Neuronal stem cell (in vitro differentiated cells): ENCODE data around the gene ANGEL1.

ENCODE experiments used
- DNase-seq: peaks from one replicate; pipeline ENCODE4 v3.0.0-alpha.2; 2013; ENCODE audit warnings: low spot score
- H2AFZ ChIP-seq: one replicate; pipeline ENCODE4 v1.6.1; 2013; ENCODE audit warnings: mild to moderate bottlenecking, low read length, inconsistent platforms
- H2AK5ac ChIP-seq: 2 replicates; pipeline ENCODE4 v1.6.1; 2013; ENCODE audit warnings: low read depth, mild to moderate bottlenecking, inconsistent platforms, low read length, moderate library complexity, mixed read lengths
- H2BK120ac ChIP-seq: 2 replicates; pipeline ENCODE4 v1.6.1; 2013; ENCODE audit warnings: low read depth, mild to moderate bottlenecking, inconsistent platforms, low read length, moderate library complexity, mixed read lengths
- H2BK12ac ChIP-seq: one replicate; pipeline ENCODE4 v1.6.1; 2013; ENCODE audit warnings: low read length, inconsistent platforms
- H2BK15ac ChIP-seq: 2 replicates; pipeline ENCODE4 v1.6.1; 2013; ENCODE audit warnings: mild to moderate bottlenecking, low read length, inconsistent platforms, mixed read lengths
- H2BK5ac ChIP-seq: one replicate; pipeline ENCODE4 v1.6.1; 2013; ENCODE audit warnings: inconsistent platforms, mild to moderate bottlenecking, low read length, moderate library complexity
- H3K14ac ChIP-seq: one replicate; pipeline ENCODE4 v1.6.1; 2013; ENCODE audit warnings: low read length, inconsistent platforms
- H3K18ac ChIP-seq: 2 replicates; pipeline ENCODE4 v1.6.1; 2013; ENCODE audit warnings: low read length, inconsistent platforms
- H3K23ac ChIP-seq: 2 replicates; pipeline ENCODE4 v1.6.1; 2013; ENCODE audit warnings: low read depth, mild to moderate bottlenecking, mixed read lengths, low read length, inconsistent platforms; ENCODE audit not compliant: poor library complexity
- H3K27ac ChIP-seq: replicated peaks from 3 replicates; pipeline ENCODE4 v1.5.1; 2013; ENCODE audit warnings: low read length, inconsistent platforms
- H3K27me3 ChIP-seq, 3 experiments: 2 replicates each; pipeline ENCODE4 v1.6.1; 2013; ENCODE audit warnings: low read length in 3 of 3, mild to moderate bottlenecking in 2 of 3, inconsistent platforms in 1 of 3, low read depth in 1 of 3, mixed read lengths in 1 of 3, moderate library complexity in 1 of 3; ENCODE audit not compliant: control insufficient read depth in 3 of 3, insufficient read depth in 3 of 3
- H3K36me3 ChIP-seq, 2 donors: replicated peaks in 1 of 2; 2 replicates each; pipeline ENCODE4 v1.6.1; 2013; ENCODE audit warnings: low read length in 2 of 2; ENCODE audit not compliant: control insufficient read depth in 2 of 2, insufficient read depth in 2 of 2
- H3K4ac ChIP-seq: 2 replicates; pipeline ENCODE4 v1.6.1; 2013; ENCODE audit warnings: inconsistent platforms, mild to moderate bottlenecking, low read length, moderate library complexity
- H3K4me1 ChIP-seq, 2 donors: 1 replicate in 1 of 2; 2 replicates in 1 of 2; pipeline ENCODE4 v1.6.1; 2013; ENCODE audit warnings: low read length in 2 of 2, low read depth in 1 of 2; ENCODE audit not compliant: control insufficient read depth in 2 of 2, insufficient read depth in 1 of 2
- H3K4me2 ChIP-seq: one replicate; pipeline ENCODE4 v1.6.1; 2013; ENCODE audit warnings: mild to moderate bottlenecking, low read length, inconsistent platforms; ENCODE audit not compliant: insufficient read depth, poor library complexity, severe bottlenecking
- H3K4me3 ChIP-seq, 2 donors: 2 replicates each; pipeline ENCODE4 v1.5.1; 2013; ENCODE audit warnings: low read length in 2 of 2, mild to moderate bottlenecking in 2 of 2, inconsistent platforms in 1 of 2, moderate library complexity in 1 of 2
- H3K79me1 ChIP-seq: one replicate; pipeline ENCODE4 v1.6.1; 2013; ENCODE audit warnings: low read depth, mild to moderate bottlenecking, inconsistent platforms, low read length, moderate library complexity
- H3K9ac ChIP-seq: one replicate; pipeline ENCODE4 v1.6.1; 2013; ENCODE audit warnings: mild to moderate bottlenecking, low read depth, low read length, inconsistent platforms; ENCODE audit not compliant: poor library complexity
- H3K9me3 ChIP-seq, 2 donors: replicated peaks in 1 of 2; 2 replicates each; pipeline versions ENCODE3 to v1.6.1; 2013; ENCODE audit warnings: low read length in 2 of 2, mild to moderate bottlenecking in 2 of 2, inconsistent platforms in 1 of 2, low read depth in 1 of 2, mixed read lengths in 1 of 2, moderate library complexity in 1 of 2; ENCODE audit not compliant: control insufficient read depth in 2 of 2, insufficient read depth in 1 of 2
- H4K8ac ChIP-seq: one replicate; pipeline ENCODE4 v1.6.1; 2013; ENCODE audit warnings: low read depth, mild to moderate bottlenecking, inconsistent platforms, low read length, moderate library complexity
- H4K91ac ChIP-seq: one replicate; pipeline ENCODE4 v1.6.1; 2013; ENCODE audit warnings: low read length, low read depth, mild to moderate bottlenecking, inconsistent platforms; ENCODE audit not compliant: poor library complexity
- WGBS, 2 donors: extraction: QIAGEN DNeasy Blood & Tissue Kit; methylation state at CpG; one replicate each; pipeline ENCODE4 v1.1.7; 2013; ENCODE audit warnings: missing lambda C conversion rate in 2 of 2, mixed read lengths in 1 of 2; ENCODE audit not compliant: insufficient read length in 2 of 2, insufficient replicate concordance in 1 of 2; ENCODE audit errors: extremely low coverage in 2 of 2; 5-methylcytosine and 5-hydroxymethylcytosine counted together

Gene ANGEL1

DNA sequence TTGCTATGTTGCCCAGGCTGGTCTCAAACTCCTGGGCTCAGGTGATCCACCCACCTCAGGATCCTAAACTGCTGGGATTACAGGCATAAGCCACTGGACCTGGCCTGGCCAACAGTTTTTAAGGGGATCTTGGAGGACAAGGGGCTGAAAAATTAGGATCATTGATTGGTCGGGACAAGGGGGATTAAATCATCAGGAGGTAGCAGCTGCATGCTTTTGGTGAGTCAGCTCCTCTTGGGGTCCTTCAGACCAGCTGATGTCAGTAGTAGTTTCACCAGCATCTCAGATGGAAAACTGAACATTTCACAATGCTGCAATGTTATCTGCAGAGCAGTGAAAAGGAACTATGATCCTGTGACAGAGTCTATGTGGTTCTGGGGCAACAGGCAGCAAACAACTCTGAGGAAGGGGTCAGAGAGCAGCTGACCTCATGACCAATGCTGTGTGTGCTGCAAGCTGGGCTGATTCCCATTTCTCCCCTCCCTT lies 19.9 kb upstream of the ANGEL1 start:
- Histone ChIP-seq H2BK120ac (no peak overlapping the region), H3K27ac (no peak overlapping the region), H2BK15ac (no peak overlapping the region), H3K36me3 (no peaks in the 10 kb centered on the region), H3K9me3 (no peaks in the 10 kb centered on the region), H3K4ac (no peak overlapping the region), H3K4me1 (peaks cover 4 to 23% of the 10 kb centered on the region in 2 donors), H4K91ac (no peak overlapping the region), H4K8ac (no peak overlapping the region), H3K4me3 (no peak overlapping the region), H2BK5ac (no peak overlapping the region), H2AFZ (no peak overlapping the region), H3K18ac (no peak overlapping the region), H3K27me3 (peaks cover 0 to 30% (median 0%) of the 10 kb centered on the region in 3 experiments), H3K9ac (no peak overlapping the region), H3K14ac (no peak overlapping the region), H3K79me1 (no peaks in the 10 kb centered on the region), H2AK5ac (no peak overlapping the region), H3K4me2 (no peak overlapping the region), H2BK12ac (no peak overlapping the region), H3K23ac (no peak overlapping the region)
- DNase-seq, result no peak
- no CpG with 5 or more reads among the region's 1 CpG for WGBS, 2 donors

DNA sequence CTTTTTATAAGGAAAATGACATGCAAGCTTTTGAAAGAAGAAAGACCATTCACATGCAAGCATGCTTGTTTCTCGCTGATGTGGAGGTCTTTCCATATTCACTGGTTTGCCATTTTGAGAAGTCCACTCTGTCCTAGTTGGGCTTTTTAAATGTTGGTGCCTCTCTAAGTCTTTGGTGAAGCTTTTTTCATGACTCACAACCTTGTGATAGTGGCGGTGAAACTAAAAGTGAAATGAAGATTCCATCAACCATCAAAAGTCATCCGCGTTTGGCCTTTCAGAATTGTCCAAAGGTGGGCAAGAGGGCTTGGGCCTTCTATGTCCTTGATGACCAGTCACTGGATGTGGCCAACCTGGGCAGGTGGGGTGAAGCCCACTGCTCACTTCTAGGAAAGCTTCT lies 17.9 kb upstream of the ANGEL1 start:
- no peak overlapping the region for H2BK5ac ChIP-seq
- H3K4me3 ChIP-seq, result no peak overlapping the region
- no peak overlapping the region for H2BK120ac ChIP-seq
- H3K36me3 ChIP-seq, result no peaks in the 10 kb centered on the region
- H3K23ac ChIP-seq, result no peak overlapping the region
- no peak overlapping the region for H3K4me2 ChIP-seq
- H3K14ac ChIP-seq, result no peak overlapping the region
- H3K9ac ChIP-seq, result no peak overlapping the region
- DNase-seq, result no peak
- H3K4me1 ChIP-seq, result peaks cover 4 to 22% of the 10 kb centered on the region in 2 donors
- H3K9me3 ChIP-seq, result no peaks in the 10 kb centered on the region
- no peak overlapping the region for H2AK5ac ChIP-seq
- no peak overlapping the region for H2BK12ac ChIP-seq
- no peaks in the 10 kb centered on the region for H3K79me1 ChIP-seq
- no peak overlapping the region for H3K4ac ChIP-seq
- no peak overlapping the region for H4K8ac ChIP-seq
- H4K91ac ChIP-seq, result no peak overlapping the region
- peaks cover 0 to 34% (median 0%) of the 10 kb centered on the region in 3 experiments for H3K27me3 ChIP-seq
- no peak overlapping the region for H2BK15ac ChIP-seq
- H2AFZ ChIP-seq, result no peak overlapping the region
- no CpG with 5 or more reads among the region's 4 CpGs for WGBS, 2 donors
- no peak overlapping the region for H3K27ac ChIP-seq
- H3K18ac ChIP-seq, result peak overlapping the region; percentile 12

DNA sequence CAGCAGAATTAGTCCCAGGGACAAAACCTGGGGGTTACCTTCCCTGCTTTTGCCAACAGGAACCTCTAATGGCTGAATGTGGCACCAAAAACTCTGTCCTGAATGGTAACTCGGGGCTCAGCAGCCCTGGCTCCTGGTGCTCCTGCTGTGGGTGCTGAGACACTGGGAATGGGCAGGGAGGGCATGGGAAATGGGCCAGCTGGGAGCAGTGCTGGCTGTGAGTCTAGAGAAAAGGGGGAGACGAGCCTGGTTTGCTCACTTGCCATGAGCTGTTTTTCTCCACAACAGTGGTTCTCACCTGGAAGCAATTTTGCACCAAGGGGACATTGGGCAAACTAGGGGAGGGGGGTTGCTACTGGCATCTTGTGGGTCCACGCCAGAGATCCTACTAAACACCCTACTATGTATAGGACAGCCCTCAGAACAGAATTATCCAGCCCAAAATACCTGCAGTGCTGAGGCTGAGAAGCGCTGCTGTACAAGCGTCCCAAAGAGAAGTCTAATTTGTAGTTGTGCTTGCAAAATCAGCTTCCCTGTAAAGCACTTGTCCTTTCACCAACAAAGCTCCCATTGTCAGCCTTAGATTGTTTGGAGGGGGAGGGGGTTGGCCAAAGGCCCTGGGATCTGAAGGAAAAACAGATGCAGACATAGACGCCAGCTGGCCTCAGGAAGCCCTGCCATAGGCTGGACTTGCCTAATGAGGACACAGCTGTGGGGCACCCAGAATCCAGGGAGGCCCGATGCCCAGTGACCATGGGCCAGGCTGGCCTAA lies 17.2 kb upstream of the ANGEL1 start:
- Histone ChIP-seq H3K27ac (no peak overlapping the region), H3K18ac (peak overlapping the region; percentile 8), H3K36me3 (no peaks in the 10 kb centered on the region), H3K23ac (no peak overlapping the region), H2BK120ac (peak overlapping the region; percentile 2), H3K27me3 (peaks cover 0 to 39% (median 0%) of the 10 kb centered on the region in 3 experiments), H3K9me3 (peaks cover 0 to 3% of the 10 kb centered on the region in 2 donors), H3K4me2 (no peak overlapping the region), H3K79me1 (no peaks in the 10 kb centered on the region), H2BK15ac (no peak overlapping the region), H4K91ac (no peak overlapping the region), H2AFZ (peak overlapping the region; percentile 1), H3K4me3 (peak overlapping the region in 1 of 2 donors; percentile 6), H3K9ac (no peak overlapping the region), H3K4ac (no peak overlapping the region), H3K4me1 (peaks cover 4 to 22% of the 10 kb centered on the region in 2 donors), H4K8ac (no peak overlapping the region), H2AK5ac (no peak overlapping the region), H3K14ac (no peak overlapping the region), H2BK5ac (no peak overlapping the region), H2BK12ac (no peak overlapping the region)
- no peak for DNase-seq
- no CpG with 5 or more reads among the region's 7 CpGs for WGBS, 2 donors

DNA sequence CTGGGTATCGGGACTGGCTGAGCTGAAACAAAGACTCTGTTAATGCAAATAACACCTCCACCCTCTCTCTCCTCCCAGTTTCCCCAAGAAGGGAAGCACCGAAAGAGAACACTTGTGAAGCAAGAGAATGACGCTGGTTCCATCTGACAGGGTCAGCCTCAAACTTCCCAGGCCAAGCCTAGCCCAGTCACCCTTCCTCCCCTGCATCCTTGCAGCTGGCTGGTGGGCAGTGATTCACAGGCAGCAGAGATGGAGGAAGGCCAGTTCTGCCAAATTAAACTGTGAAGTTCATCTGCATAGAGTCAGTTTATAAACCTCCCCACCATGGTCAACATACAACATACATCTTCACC lies 16.3 kb upstream of the ANGEL1 start:
- Histone ChIP-seq H2AFZ (no peak overlapping the region), H2BK120ac (no peak overlapping the region), H3K79me1 (no peaks in the 10 kb centered on the region), H2AK5ac (no peak overlapping the region), H4K91ac (no peak overlapping the region), H3K9me3 (peaks cover 0 to 4% of the 10 kb centered on the region in 2 donors), H3K4me2 (no peak overlapping the region), H3K4me1 (peaks cover 4 to 16% of the 10 kb centered on the region in 2 donors), H3K27me3 (peaks cover 0 to 39% (median 0%) of the 10 kb centered on the region in 3 experiments), H3K23ac (no peak overlapping the region), H2BK15ac (peak overlapping the region; percentile 12), H3K4ac (no peak overlapping the region), H2BK12ac (no peak overlapping the region), H3K18ac (no peak overlapping the region), H3K27ac (no peak overlapping the region), H2BK5ac (no peak overlapping the region), H3K36me3 (no peaks in the 10 kb centered on the region), H3K14ac (no peak overlapping the region), H3K9ac (no peak overlapping the region), H4K8ac (no peak overlapping the region), H3K4me3 (no peak overlapping the region)
- WGBS, 2 donors, result no CpG with 5 or more reads among the region's 3 CpGs
- no peak for DNase-seq
